ENCODE measurements around the gene DCLK2.

DNA sequence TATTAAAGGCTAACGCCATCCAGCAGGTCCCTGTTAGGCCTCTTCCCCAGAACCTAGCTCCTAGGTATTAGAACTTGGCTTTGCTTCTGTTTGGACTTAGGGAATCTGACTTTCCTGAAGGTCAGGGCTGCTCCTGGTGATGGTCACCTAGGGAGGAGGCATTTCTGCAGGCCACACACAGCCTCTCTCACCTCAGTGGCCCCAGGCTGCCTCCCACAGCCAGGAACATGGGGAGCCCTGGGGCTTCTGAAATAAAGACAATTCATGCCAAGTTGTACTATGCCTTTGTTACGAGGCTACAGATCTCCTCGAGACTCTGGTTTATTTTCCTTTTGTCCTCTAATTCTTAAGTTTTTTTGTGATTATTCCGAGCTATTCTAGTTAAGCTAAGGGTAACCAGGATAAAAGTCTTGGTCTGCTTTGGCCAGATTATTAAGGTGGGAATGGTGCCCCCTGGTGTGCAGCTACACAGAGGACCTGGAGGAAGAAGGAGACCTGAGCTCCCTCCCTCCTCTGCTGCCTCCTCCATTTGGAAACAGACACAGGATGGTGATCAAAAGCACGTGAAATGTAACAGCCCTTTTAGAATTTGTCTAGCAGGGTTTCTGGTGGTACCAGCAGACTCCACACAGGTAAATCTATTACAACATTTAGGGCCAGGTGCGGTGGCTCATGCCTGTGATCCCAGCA, 131.0 kb downstream of the DCLK2 start:
- TF ChIP-seq, protein P1, sequence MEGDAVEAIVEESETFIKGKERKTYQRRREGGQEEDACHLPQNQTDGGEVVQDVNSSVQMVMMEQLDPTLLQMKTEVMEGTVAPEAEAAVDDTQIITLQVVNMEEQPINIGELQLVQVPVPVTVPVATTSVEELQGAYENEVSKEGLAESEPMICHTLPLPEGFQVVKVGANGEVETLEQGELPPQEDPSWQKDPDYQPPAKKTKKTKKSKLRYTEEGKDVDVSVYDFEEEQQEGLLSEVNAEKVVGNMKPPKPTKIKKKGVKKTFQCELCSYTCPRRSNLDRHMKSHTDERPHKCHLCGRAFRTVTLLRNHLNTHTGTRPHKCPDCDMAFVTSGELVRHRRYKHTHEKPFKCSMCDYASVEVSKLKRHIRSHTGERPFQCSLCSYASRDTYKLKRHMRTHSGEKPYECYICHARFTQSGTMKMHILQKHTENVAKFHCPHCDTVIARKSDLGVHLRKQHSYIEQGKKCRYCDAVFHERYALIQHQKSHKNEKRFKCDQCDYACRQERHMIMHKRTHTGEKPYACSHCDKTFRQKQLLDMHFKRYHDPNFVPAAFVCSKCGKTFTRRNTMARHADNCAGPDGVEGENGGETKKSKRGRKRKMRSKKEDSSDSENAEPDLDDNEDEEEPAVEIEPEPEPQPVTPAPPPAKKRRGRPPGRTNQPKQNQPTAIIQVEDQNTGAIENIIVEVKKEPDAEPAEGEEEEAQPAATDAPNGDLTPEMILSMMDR (IDR thresholded peaks at IDR 0.05; ENCODE audit: low read depth, low read length): peak; percentile 46
- no peak for TF ChIP-seq POLR2A (IDR thresholded peaks at IDR 0.05; ENCODE audit: extremely low read depth, insufficient read length)
